IPS-18a (cell line): ENCODE results near the gene PDE6H.

Source experiments
- H3K27ac ChIP-seq: one replicate; pipeline ENCODE4 v1.5.1; 2013; ENCODE audit warnings: low read length
- H3K27me3 ChIP-seq: one replicate; pipeline ENCODE4 v1.6.1; 2013; ENCODE audit warnings: mild to moderate bottlenecking, low read length; ENCODE audit not compliant: control insufficient read depth, insufficient read depth
- H3K36me3 ChIP-seq: one replicate; pipeline ENCODE4 v1.6.1; 2013; ENCODE audit warnings: low read depth, low read length; ENCODE audit not compliant: control insufficient read depth
- H3K4me1 ChIP-seq: one replicate; pipeline ENCODE4 v1.6.1; 2013; ENCODE audit warnings: low read depth, low read length; ENCODE audit not compliant: control insufficient read depth
- H3K4me3 ChIP-seq: one replicate; pipeline ENCODE4 v1.5.1; 2013; ENCODE audit warnings: low read length
- H3K9ac ChIP-seq: one replicate; pipeline ENCODE4 v1.6.1; 2013; ENCODE audit warnings: mild to moderate bottlenecking, low read length, moderate library complexity
- H3K9me3 ChIP-seq: one replicate; pipeline ENCODE4 v1.6.1; 2013; ENCODE audit warnings: low read depth, low read length; ENCODE audit not compliant: control insufficient read depth

Gene PDE6H

GRCh38 chr12:14993537-14994266 is 20.9 kb downstream of the PDE6H start:
- Histone ChIP-seq H3K36me3 (no peaks in the 10 kb centered on the region), H3K27ac (no peak overlapping the region), H3K9ac (no peak overlapping the region), H3K4me3 (no peak overlapping the region), H3K4me1 (no peaks in the 10 kb centered on the region), H3K9me3 (no peaks in the 10 kb centered on the region), H3K27me3 (no peaks in the 10 kb centered on the region)

- no peaks in the 10 kb centered on the region for H3K4me1 ChIP-seq
- H3K27ac ChIP-seq: no peak overlapping the region
- no peaks in the 10 kb centered on the region for H3K36me3 ChIP-seq
Observed at GRCh38 chr12:14994610-14995009, 21.8 kb downstream of the PDE6H start.

GRCh38 chr12:14995583-14996425 is 23.0 kb downstream of the PDE6H start:
- Histone ChIP-seq H3K9me3 (no peaks in the 10 kb centered on the region), H3K27me3 (no peaks in the 10 kb centered on the region), H3K4me1 (no peaks in the 10 kb centered on the region), H3K9ac (no peak overlapping the region), H3K27ac (no peak overlapping the region), H3K36me3 (no peaks in the 10 kb centered on the region), H3K4me3 (no peak overlapping the region)

More at GRCh38 chr12:14994610-14995009, 21.8 kb downstream of the PDE6H start:
- no peaks in the 10 kb centered on the region for H3K27me3 ChIP-seq
- H3K4me3 ChIP-seq: no peak overlapping the region
- H3K9me3 ChIP-seq: no peaks in the 10 kb centered on the region
- no peak overlapping the region for H3K9ac ChIP-seq

GRCh38 chr12:14997998-14998397 is 25.2 kb downstream of the PDE6H start:
- H3K27ac ChIP-seq: no peak overlapping the region

GRCh38 chr12:14999021-14999694 is 26.3 kb downstream of the PDE6H start:
- Histone ChIP-seq H3K27me3 (no peaks in the 10 kb centered on the region), H3K4me1 (peaks cover 5% of the 10 kb centered on the region), H3K4me3 (no peak overlapping the region), H3K27ac (no peak overlapping the region), H3K9ac (no peak overlapping the region), H3K9me3 (no peaks in the 10 kb centered on the region), H3K36me3 (no peaks in the 10 kb centered on the region)

More at GRCh38 chr12:14997998-14998397, 25.2 kb downstream of the PDE6H start:
- H3K4me1 ChIP-seq: peaks cover 5% of the 10 kb centered on the region
- H3K9ac ChIP-seq: no peak overlapping the region
- no peaks in the 10 kb centered on the region for H3K27me3 ChIP-seq
- no peak overlapping the region for H3K4me3 ChIP-seq
- no peaks in the 10 kb centered on the region for H3K9me3 ChIP-seq
- H3K36me3 ChIP-seq: no peaks in the 10 kb centered on the region

GRCh38 chr12:14999695-15000365 is 27.0 kb downstream of the PDE6H start:
- no peak overlapping the region for H3K4me3 ChIP-seq
- H3K9me3 ChIP-seq: no peaks in the 10 kb centered on the region
- no peaks in the 10 kb centered on the region for H3K36me3 ChIP-seq
- H3K27me3 ChIP-seq: no peaks in the 10 kb centered on the region
- no peak overlapping the region for H3K9ac ChIP-seq
- peaks cover 5% of the 10 kb centered on the region for H3K4me1 ChIP-seq
- no peak overlapping the region for H3K27ac ChIP-seq

GRCh38 chr12:15000575-15000974 is 27.7 kb downstream of the PDE6H start:
- Histone ChIP-seq H3K36me3 (no peaks in the 10 kb centered on the region), H3K4me1 (peaks cover 5% of the 10 kb centered on the region), H3K27me3 (no peaks in the 10 kb centered on the region), H3K9ac (no peak overlapping the region), H3K4me3 (no peak overlapping the region), H3K9me3 (no peaks in the 10 kb centered on the region), H3K27ac (no peak overlapping the region)

GRCh38 chr12:15001733-15002382 is 29.0 kb downstream of the PDE6H start:
- H3K4me3 ChIP-seq: no peak overlapping the region
- no peaks in the 10 kb centered on the region for H3K9me3 ChIP-seq
- H3K36me3 ChIP-seq: no peaks in the 10 kb centered on the region
- no peak overlapping the region for H3K9ac ChIP-seq
- H3K27ac ChIP-seq: no peak overlapping the region
- peaks cover 5% of the 10 kb centered on the region for H3K4me1 ChIP-seq
- H3K27me3 ChIP-seq: no peaks in the 10 kb centered on the region

- Histone ChIP-seq H3K9me3 (no peaks in the 10 kb centered on the region), H3K4me3 (no peak overlapping the region), H3K9ac (no peak overlapping the region), H3K4me1 (peaks cover 5% of the 10 kb centered on the region), H3K27me3 (no peaks in the 10 kb centered on the region), H3K27ac (no peak overlapping the region), H3K36me3 (no peaks in the 10 kb centered on the region)
Observed at GRCh38 chr12:15004421-15004820, 31.6 kb downstream of the PDE6H start.

GRCh38 chr12:15005064-15005463 is 32.2 kb downstream of the PDE6H start:
- Histone ChIP-seq H3K27ac (no peak overlapping the region), H3K9me3 (no peaks in the 10 kb centered on the region), H3K27me3 (no peaks in the 10 kb centered on the region), H3K4me3 (no peak overlapping the region), H3K36me3 (no peaks in the 10 kb centered on the region), H3K4me1 (peaks cover 5% of the 10 kb centered on the region), H3K9ac (no peak overlapping the region)

GRCh38 chr12:15007551-15007950 is 34.7 kb downstream of the PDE6H start:
- Histone ChIP-seq H3K27me3 (no peaks in the 10 kb centered on the region), H3K36me3 (no peaks in the 10 kb centered on the region), H3K27ac (no peak overlapping the region), H3K4me1 (no peaks in the 10 kb centered on the region), H3K9ac (no peak overlapping the region), H3K9me3 (no peaks in the 10 kb centered on the region), H3K4me3 (no peak overlapping the region)
